Measurements from ENCODE around the gene HK3. TPM values are rescaled to one million over a fixed set of nuclear protein-coding genes. Genes with fewer than 3 reads are reported as not detected.

HK3 gene
- total RNA-seq, 1 donor from 2014 or later = 0.60 TPM

DNA sequence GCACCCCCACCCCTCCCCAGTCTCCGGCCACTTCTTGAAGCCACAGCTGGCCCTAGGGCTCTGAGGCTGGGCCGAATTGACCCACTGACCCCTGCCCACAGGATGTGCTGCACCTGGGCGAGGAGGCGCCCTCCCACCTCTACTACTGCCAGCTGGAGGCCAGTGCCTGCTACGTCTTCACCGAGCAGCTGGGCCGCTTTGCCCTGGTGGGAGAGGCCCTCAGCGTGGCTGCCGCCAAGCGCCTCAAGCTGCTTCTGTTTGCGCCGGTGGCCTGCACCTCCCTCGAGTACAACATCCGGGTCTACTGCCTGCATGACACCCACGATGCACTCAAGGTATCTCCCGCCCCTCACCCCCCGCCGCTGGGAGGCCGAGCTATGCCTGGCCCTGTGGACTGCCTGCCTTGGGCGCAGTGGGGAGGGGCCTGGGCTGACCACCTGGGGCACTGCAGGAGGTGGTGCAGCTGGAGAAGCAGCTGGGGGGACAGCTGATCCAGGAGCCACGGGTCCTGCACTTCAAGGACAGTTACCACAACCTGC is 21.3 kb downstream of the HK3 start:
- H3K27me3 Mint-ChIP-seq (ENCODE audit: low read depth) = peaks cover 40% of the 10 kb centered on the region
- no peak overlapping the region for H3K4me3 Mint-ChIP-seq
- TF ChIP-seq, protein P1, sequence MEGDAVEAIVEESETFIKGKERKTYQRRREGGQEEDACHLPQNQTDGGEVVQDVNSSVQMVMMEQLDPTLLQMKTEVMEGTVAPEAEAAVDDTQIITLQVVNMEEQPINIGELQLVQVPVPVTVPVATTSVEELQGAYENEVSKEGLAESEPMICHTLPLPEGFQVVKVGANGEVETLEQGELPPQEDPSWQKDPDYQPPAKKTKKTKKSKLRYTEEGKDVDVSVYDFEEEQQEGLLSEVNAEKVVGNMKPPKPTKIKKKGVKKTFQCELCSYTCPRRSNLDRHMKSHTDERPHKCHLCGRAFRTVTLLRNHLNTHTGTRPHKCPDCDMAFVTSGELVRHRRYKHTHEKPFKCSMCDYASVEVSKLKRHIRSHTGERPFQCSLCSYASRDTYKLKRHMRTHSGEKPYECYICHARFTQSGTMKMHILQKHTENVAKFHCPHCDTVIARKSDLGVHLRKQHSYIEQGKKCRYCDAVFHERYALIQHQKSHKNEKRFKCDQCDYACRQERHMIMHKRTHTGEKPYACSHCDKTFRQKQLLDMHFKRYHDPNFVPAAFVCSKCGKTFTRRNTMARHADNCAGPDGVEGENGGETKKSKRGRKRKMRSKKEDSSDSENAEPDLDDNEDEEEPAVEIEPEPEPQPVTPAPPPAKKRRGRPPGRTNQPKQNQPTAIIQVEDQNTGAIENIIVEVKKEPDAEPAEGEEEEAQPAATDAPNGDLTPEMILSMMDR (IDR thresholded peaks at IDR 0.05; ENCODE audit: unreplicated experiment) = no peak
- no peak for DNase-seq (ENCODE audit: low spot score in 2 of 2, unreplicated experiment in 2 of 2)
- H3K27ac Mint-ChIP-seq = no peak overlapping the region
- no peaks in the 10 kb centered on the region for H3K36me3 Mint-ChIP-seq
- H3K9me3 Mint-ChIP-seq = no peaks in the 10 kb centered on the region
- H3K4me1 Mint-ChIP-seq = peaks cover 2% of the 10 kb centered on the region

DNA sequence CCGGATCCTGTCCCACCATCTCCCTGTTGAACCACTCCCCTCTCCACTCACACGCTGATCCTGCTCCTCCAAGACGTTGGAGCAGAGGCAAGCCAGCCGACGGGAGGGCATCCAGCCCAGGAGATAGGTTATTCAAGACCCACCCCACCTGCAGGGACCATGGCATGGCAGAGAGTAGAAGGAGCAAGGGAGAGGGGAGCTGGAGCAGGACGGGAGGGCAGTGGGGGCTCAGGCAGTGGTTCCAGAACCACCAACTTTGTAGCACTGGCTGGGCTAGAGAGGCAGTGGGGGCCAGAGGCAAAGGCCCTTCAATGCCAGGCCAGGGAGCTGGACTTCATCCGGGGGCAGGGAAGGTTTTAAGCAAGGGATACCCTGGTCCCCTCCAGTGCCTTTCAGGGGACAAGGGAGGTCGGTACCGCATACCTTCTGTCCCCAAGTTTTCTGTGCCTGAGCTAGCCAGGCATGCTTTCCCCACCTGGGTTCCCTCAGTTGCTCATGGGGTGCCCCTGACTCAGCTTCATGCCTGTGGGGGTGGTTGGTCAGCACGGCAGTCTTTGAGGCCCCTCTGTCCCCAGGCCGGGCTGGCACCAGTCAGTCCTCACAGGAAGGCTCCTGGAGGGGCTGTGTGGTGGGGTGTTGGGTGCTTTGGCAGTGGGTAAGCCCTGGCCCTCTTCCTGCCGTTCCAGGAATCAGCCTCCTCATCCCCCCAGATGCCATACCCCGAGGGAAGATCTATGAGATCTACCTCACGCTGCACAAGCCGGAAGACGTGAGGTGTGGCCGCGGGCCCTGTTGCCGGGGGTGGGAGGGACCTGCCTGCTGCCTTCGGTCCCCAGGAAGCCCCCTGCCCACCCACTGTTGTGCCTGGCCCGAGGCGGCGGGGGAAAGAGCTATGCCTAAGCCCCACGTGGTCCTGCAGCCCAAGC is 22.4 kb downstream of the HK3 start:
- no peak for DNase-seq (ENCODE audit: low spot score in 2 of 2, unreplicated experiment in 2 of 2)
- H3K4me1 Mint-ChIP-seq = peaks cover 2% of the 10 kb centered on the region
- no peaks in the 10 kb centered on the region for H3K36me3 Mint-ChIP-seq
- H3K27me3 Mint-ChIP-seq (ENCODE audit: low read depth) = peaks cover 40% of the 10 kb centered on the region
- H3K4me3 Mint-ChIP-seq = no peak overlapping the region
- no peaks in the 10 kb centered on the region for H3K9me3 Mint-ChIP-seq
- TF ChIP-seq, protein P1 (IDR thresholded peaks at IDR 0.05; ENCODE audit: unreplicated experiment) = no peak
- H3K27ac Mint-ChIP-seq = no peak overlapping the region

DNA sequence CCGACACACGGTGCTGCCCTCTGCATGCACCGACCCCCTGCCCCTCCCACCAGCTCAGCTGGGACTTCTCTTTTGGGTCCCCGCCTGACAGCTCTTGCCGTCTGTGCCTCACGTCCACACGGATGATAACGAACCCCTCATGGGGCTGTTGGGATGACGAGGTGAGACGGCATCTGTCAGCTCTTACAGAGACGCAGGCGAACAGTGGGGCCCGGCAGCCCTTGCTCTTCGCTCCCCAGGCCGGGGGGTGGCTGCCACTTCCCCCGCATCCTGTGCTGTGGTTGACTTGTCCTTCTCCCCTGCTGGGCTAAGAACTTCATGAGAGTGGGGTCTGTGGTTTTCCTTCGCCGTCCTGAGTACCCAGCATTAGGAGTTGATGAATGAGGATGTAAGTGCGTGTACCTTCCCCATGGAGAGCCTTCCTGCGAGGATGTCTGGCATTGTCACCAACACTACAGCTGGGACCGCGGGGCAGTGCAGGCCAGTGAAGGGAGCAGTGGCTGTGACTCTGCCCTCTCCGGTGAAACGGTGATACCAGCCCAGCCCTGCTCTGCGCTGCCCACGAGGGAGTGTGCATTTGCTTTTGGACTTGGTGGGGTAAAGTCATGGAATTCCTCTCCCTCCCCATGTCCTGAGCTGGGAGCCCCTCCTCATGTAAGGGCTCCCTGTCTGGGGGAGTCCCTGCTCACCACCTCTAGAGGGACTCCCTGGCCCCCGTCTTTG is 23.2 kb downstream of the HK3 start:
- no peak overlapping the region for H3K27ac Mint-ChIP-seq
- no peak for DNase-seq (ENCODE audit: low spot score in 2 of 2, unreplicated experiment in 2 of 2)
- no peaks in the 10 kb centered on the region for H3K9me3 Mint-ChIP-seq
- no peaks in the 10 kb centered on the region for H3K36me3 Mint-ChIP-seq
- no peak overlapping the region for H3K4me3 Mint-ChIP-seq
- H3K4me1 Mint-ChIP-seq = peaks cover 2% of the 10 kb centered on the region
- H3K27me3 Mint-ChIP-seq (ENCODE audit: low read depth) = peaks cover 40% of the 10 kb centered on the region
- TF ChIP-seq, protein P1 (IDR thresholded peaks at IDR 0.05; ENCODE audit: unreplicated experiment) = no peak

DNA sequence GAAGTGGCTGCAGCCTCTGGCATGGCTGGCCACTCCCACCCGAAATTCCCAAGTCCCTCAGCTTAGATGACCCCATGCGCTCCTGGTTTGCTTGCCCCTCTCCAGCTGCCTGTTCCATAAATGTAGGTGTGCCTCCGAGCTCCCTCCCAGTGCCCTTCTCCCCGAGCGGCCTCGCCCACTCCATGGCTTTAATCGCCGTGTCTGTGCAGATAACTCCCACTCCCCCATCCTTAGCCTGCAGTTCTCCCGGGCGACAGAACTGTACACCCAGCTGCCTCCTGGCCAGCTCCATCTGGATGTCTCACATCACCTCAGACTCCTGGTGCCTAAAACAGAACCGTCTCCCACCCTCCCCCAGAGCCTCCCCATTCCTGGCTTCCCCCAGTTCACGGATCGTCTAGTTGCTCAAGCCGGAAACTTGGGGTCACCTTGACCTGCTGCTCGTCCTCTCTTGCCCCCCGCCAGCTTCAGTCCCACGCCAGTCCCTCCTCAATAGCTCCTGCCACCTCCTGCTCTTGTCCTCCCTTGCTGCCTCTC is 24.1 kb downstream of the HK3 start:
- peaks cover 2% of the 10 kb centered on the region for H3K4me1 Mint-ChIP-seq
- no peak overlapping the region for H3K4me3 Mint-ChIP-seq
- no peak overlapping the region for H3K27ac Mint-ChIP-seq
- H3K27me3 Mint-ChIP-seq (ENCODE audit: low read depth) = peaks cover 43% of the 10 kb centered on the region
- H3K9me3 Mint-ChIP-seq = no peaks in the 10 kb centered on the region
- TF ChIP-seq, protein P1 (IDR thresholded peaks at IDR 0.05; ENCODE audit: unreplicated experiment) = no peak
- no peaks in the 10 kb centered on the region for H3K36me3 Mint-ChIP-seq
- no peak for DNase-seq (ENCODE audit: low spot score in 2 of 2, unreplicated experiment in 2 of 2)

DNA sequence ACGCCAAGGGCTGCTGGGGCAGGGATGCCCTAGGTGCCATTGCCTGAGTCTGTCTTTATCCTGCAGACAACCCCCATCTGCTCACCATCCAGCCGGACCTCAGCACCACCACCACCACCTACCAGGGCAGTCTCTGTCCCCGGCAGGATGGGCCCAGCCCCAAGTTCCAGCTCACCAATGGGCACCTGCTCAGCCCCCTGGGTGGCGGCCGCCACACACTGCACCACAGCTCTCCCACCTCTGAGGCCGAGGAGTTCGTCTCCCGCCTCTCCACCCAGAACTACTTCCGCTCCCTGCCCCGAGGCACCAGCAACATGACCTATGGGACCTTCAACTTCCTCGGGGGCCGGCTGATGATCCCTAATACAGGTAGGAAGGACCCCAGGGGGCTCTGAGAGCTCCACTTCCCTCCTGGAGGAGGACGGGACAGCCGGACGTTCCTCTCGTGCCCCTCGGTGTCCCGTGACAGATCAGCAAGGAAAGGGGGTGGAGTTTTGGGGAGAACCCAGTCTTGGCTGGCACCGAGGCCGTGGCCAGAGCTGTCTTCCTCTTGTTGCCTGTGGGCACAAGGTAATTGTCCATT is 24.9 kb downstream of the HK3 start:
- Mint-ChIP-seq H3K9me3 (no peaks in the 10 kb centered on the region), H3K4me3 (no peak overlapping the region), H3K4me1 (peaks cover 2% of the 10 kb centered on the region), H3K27ac (no peak overlapping the region), H3K36me3 (no peaks in the 10 kb centered on the region), H3K27me3 (ENCODE audit: low read depth) (peaks cover 46% of the 10 kb centered on the region)
- TF ChIP-seq, protein P1 (IDR thresholded peaks at IDR 0.05; ENCODE audit: unreplicated experiment) = no peak
- DNase-seq (ENCODE audit: low spot score in 2 of 2, unreplicated experiment in 2 of 2) = no peak

Data from mesothelial cell of epicardium (in vitro differentiated cells).